ENCODE results near the gene UNC119B.

Gene UNC119B

GRCh38 chr12:120741476-120742421 is 31.5 kb downstream of the UNC119B start:
- no peak for DNase-seq

DNA sequence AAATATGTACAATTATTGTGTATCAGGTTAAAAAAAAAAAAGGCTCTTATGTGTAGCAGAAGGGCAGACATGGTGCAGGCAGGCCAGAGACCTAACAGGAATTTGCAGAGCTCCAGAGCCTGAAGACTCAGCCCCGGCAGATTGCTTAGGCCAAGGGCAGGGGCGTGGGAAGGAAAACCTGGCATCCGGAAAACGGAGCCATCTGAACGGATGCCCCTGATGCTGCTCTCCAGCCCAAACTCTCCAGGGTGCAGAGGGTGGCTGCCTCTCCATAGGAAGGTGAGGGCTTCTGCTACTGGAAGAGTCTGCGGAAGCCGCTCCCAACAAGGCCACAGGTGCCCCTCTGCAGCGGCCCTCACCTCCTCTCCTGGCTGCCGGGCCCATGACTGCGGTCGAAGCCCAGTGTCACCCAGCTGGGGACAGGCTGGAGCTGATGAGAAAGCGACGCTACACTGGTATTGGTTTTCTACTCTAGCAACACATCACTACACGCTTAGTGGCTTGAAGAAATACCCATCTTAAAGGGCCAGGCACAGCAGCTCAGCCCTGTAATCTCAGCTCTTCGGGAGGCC is 34.8 kb downstream of the UNC119B start:
- no peak for DNase-seq

DNA sequence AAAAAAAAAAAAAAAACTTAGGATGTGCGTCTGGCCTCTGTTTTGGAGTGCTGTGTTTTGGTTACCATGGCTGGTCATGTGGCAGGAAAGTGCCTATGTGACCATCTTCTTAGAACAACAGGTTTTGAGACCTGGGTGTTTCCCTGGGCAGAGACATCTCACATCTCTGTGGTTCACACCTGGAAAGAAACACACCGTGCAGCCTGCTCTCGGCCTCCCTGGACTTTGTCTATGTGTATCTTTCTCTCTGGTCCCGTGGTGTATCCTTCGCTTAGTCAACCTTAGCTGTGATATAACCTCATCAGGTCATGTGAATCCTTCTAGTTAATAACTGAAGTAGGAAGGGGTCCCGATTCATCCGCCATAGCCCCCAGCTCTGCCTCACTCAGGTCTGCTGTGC is 38.0 kb downstream of the UNC119B start:
- no peak for DNase-seq

DNA sequence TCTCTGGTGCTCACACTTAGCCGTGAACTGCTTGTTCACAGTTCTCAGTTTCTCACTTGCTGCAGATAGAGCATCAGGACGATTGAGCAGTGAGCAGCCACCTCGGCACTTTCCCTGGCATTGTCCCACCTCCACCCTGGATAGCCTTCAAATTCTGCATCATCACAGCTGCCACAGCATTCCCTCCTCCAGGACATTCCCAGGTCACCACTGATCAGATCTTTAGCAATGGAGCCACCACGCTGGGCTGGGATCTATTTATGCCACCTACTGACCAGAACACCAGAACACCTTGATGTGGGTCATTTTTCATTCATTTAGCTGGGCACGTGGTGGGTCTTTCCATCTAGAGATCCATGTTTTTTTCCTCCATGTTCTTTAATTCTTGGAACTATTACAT is 39.0 kb downstream of the UNC119B start:
- DNase-seq, result no peak

DNA sequence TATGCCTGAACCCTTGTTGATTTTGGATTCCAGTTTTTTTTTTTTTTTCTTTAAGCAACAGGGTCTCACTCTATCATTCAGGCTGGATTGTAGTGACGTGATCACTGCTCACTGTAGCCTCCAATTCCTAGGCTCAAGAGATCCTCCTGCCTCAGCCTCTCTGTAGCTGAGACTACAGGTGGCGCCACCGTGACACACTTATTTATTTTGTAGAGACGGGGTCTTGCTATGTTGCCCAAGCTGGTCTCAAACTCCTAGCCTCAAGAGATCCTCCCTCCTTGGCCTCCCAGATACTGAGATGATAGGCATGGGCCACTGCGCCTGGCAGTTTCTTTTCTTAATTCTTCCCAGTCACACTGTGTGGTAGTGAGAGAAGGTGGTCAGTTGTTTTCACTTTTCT is 40.5 kb downstream of the UNC119B start:
- DNase-seq, result no peak

GRCh38 chr12:120751389-120751788 is 41.1 kb downstream of the UNC119B start:
- DNase-seq, result no peak

- DNase-seq, result no peak
Observed at GRCh38 chr12:120754792-120755191, 44.5 kb downstream of the UNC119B start.

DNA sequence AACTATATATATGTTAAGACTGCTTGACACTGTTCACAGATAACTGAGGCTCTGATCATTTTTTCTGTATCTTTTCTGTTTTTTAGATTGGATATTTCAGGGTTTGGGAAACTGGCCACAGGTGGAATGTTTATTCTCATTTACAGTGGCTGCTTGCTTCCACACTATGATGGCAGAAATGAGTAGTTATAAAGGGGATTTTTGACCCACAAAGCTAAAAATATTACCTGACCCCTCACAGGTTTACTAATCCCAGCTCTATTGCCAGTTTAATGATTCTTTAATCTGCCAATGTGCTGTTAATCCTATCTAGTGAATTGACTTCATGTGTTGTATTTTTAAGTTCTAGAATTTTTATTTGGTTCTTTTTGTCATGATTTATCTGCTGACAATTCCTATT is 45.0 kb downstream of the UNC119B start:
- DNase-seq, result no peak

DNA sequence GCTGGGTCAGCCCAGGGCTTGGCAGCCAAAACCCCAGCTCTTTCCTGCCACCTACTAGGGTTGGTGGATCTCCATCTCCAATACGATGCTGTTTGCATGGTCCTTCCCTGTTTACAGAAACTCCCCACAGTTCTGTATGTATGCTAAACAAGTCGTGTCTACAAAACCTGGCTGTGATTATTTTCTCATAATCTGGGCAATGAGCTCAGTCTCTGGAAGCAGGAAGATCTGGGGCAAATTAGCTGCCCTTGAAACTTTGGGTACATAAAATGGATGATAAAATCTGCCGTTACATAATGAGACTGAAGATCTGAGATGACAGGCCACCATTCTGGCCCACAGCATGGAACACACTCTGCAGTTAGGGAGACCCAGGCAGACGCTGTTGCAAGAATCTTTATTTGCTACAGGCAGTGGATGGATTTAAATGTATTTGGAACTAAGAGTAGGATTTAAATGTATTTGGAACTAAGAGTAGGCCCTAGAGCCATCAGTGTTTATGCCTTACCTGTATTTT is 47.0 kb downstream of the UNC119B start:
- no peak for DNase-seq

- no peak for DNase-seq
Observed at GRCh38 chr12:120757949-120758348, 47.7 kb downstream of the UNC119B start.

DNA sequence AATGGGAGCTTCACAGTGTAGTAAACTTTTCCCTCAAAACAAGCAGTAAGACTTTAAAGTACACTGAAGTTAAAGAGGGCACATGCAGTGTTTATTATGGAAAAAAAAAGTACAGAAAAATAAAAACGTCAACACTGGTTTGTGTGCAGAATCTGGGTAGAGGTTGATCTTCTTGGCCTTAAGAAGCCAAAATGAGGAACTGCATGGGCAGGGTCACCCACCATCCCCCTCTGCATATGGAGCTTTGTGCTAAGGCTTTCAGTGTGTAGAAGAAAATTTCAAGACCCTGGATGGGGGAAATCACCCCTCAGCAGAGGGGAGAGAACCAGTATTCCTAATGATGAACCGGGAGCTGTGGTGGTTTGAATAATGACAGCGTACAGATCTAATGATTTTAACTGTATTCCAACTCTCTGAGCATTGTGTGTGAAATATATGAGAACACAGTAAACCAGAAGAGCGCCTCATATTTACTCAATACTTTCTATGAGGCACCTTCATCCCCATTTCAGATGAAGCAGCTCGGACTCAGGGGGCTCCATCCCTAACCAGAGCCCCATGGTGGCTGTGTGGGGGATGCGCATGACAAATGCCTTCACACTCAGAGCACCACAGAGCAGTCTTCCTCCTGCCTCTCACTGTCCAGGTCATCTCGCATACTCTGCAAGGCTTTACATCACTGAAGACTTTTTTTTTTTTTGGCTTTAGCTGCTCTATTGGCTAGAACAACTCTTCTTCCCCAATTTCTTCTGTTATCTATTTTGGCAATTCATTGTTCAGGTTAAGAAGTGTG is 48.7 kb downstream of the UNC119B start:
- DNase-seq, result no peak

DNA sequence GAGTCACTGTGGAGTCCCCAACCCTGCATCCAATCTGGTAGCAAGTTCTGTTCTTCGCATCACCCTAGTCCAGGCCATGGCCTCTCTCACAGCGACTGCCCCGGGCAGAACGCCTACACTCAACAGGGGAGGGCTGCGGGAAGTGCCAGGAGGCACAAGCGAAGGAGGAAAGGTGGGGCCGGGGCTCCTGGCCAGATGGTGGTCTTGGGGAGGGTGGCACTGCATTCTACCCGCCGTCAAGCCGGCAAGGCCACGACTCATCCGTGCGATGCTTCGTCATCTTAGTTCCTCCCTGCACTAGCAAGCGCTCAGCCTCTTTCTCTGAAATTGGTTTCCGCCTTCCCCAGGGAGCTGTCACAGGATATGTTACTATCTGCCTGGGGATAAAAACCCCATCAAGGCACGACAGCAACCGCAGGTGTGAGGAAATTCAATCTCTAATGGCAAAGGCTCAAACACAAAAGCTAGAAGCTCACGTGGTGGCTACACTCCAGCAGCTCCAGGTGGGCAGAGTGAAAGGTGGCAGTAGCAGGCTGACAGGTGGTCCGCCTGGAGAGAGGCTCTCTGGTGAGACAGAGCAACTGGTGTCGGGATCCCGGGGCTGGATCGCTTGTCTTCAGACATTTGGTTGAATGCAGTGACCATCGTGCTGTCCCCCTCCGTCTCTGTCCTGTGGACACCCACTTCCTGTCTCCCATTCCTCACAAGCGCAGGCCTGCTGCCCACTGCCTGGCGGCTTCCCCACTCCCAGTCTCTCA is 49.5 kb downstream of the UNC119B start:
- DNase-seq, result no peak

- no peak for DNase-seq
Observed at GRCh38 chr12:120760349-120761254, 50.3 kb downstream of the UNC119B start.

GRCh38 chr12:120761519-120761934 is 51.3 kb downstream of the UNC119B start:
- DNase-seq, result no peak

DNA sequence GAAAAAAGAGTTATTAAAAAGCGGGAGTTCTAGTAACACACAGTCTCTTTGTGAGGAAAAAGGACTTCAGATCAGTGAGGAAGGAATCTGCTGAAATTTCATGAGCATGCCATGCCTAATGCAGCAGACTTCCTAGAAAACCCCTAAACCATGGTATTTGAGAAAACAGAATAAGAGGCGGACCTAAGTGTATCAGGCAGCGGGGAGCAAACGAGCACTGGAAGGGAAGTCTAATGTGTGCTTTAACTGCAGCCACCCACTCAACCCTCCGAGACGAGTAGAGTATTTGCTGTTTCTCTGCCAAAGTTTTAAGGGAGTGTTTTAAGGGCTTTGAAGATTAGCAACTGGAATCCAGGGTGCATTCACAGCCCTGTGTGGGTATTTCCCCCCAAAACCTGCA is 51.8 kb downstream of the UNC119B start:
- DNase-seq, result no peak

GRCh38 chr12:120763250-120763649 is 53.0 kb downstream of the UNC119B start:
- no peak for DNase-seq

GRCh38 chr12:120764816-120765215 is 54.6 kb downstream of the UNC119B start:
- no peak for DNase-seq

- no peak for DNase-seq
Observed at GRCh38 chr12:120766566-120766965, 56.3 kb downstream of the UNC119B start.

GRCh38 chr12:120767071-120768024 is 57.1 kb downstream of the UNC119B start:
- no peak for DNase-seq

DNA sequence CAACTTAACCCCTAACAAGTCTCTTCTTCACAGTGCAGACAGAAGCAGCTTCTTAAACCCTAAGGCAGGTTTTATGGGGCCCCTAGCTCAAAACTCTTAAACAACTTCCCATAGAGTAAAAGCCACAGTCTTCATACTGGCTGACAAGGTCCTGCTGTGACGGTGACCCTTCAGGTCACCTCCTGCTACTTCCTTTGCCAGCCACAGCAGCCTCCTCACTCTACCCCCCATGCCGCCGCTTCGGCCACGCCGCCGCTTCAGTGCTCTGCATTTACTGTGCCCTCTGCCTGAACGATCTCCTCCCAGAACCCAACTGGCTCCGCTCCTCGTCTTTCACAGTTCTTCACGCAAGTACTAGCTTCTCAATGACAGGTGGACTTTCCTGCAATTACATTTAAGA is 60.8 kb downstream of the UNC119B start:
- DNase-seq, result no peak

Data from NCI-H1694 treated with DMSO at 0.1 percent for 48 hours (cell line).